ENCODE measurements around the gene FILIP1L.

GRCh38 chr3:100155590-100155989 lies 41.3 kb upstream of the FILIP1L start:
- TF ChIP-seq POLR2AphosphoS5 (IDR thresholded peaks at IDR 0.05; ENCODE audit: low read depth, low read length) = no peak
- no peak for TF ChIP-seq TAF1 (IDR thresholded peaks at IDR 0.05; ENCODE audit: borderline replicate concordance, insufficient read depth, low read length)
